A673 (cell line): Measurements from ENCODE around the gene FHIT. TPM values are rescaled to one million over a fixed set of nuclear protein-coding genes. Genes with fewer than 3 reads are reported as not detected.

Experiments used
- BruUV-seq: library from RNA; stranded (reverse); fragments of 400-500 nt; replicated peaks from 2 replicates; lab custom pipeline; 2021; lab: Mats Ljungman, UMichigan
- CTCF ChIA-PET: fragments of 300-600 bp; sonication (Branson Sonifier 250); formaldehyde crosslinking; loops from one replicate; lab custom pipeline; 2022; ENCODE audit warnings: antibody characterized with exemption; lab: Charles Lee
- POLR2A ChIA-PET: fragments of 300-600 bp; sonication (Branson Sonifier 250); formaldehyde crosslinking; loops from one replicate; lab custom pipeline; 2022; ENCODE audit warnings: antibody characterized with exemption; ENCODE audit not compliant: low non-redundant PET; lab: Charles Lee
- DNase-seq: peaks from one replicate; pipeline ENCODE4 v3.0.0-alpha.2; 2015; ENCODE audit warnings: low spot score
- H3K27ac ChIP-seq: fragments of 200-600 bp; sonication (generic); 2 replicates; pipeline ENCODE4 v1.5.1; 2016; ENCODE audit warnings: mixed run types, low read depth, mild to moderate bottlenecking, mixed read lengths, antibody characterized with exemption, low read length; ENCODE audit not compliant: poor library complexity, severe bottlenecking
- H3K27me3 ChIP-seq: fragments of 200-600 bp; sonication (generic); replicated peaks from 2 replicates; pipeline ENCODE4 v1.6.1; 2017; ENCODE audit warnings: mixed run types, low read depth, mild to moderate bottlenecking, mixed read lengths, antibody characterized with exemption, low read length; ENCODE audit not compliant: insufficient read depth, poor library complexity
- H3K36me3 ChIP-seq: fragments of 200-600 bp; sonication (generic); 2 replicates; pipeline ENCODE4 v1.6.1; 2016; ENCODE audit warnings: mixed run types, mild to moderate bottlenecking, mixed read lengths, antibody characterized with exemption, low read length; ENCODE audit not compliant: insufficient read depth, poor library complexity, severe bottlenecking
- H3K4me1 ChIP-seq: fragments of 200-600 bp; sonication (generic); 2 replicates; pipeline ENCODE4 v1.6.1; 2017; ENCODE audit warnings: mixed run types, mild to moderate bottlenecking, mixed read lengths, antibody characterized with exemption, low read length; ENCODE audit not compliant: insufficient read depth, poor library complexity, severe bottlenecking
- H3K4me3 ChIP-seq: fragments of 200-600 bp; sonication (generic); 2 replicates; pipeline ENCODE4 v1.5.1; 2016; ENCODE audit warnings: low read depth, mixed run types, mild to moderate bottlenecking, mixed read lengths, low read length; ENCODE audit not compliant: poor library complexity, severe bottlenecking
- H3K9me3 ChIP-seq: fragments of 200-600 bp; sonication (generic); 2 replicates; pipeline ENCODE4 v1.6.1; 2016; ENCODE audit warnings: mixed run types, low read depth, mild to moderate bottlenecking, mixed read lengths, antibody characterized with exemption, low read length; ENCODE audit not compliant: poor library complexity, severe bottlenecking
- CTCF ChIP-seq: fragments of 300-800, 200-600 bp; sonication (generic); conservative IDR thresholded peaks from 2 replicates; pipeline ENCODE4 v1.5.1; 2017; ENCODE audit warnings: low read depth, mild to moderate bottlenecking, antibody characterized with exemption, low read length, moderate library complexity, mixed read lengths
- EZH2 ChIP-seq: fragments of 200-600 bp; sonication (generic); IDR thresholded peaks from 2 replicates; pipeline ENCODE4 v1.6.1; 2017; ENCODE audit warnings: borderline replicate concordance, low read depth, mild to moderate bottlenecking, mixed read lengths, antibody characterized with exemption, low read length; ENCODE audit not compliant: poor library complexity, severe bottlenecking
- intact Hi-C: fragments of 100-400 bp; cut with micrococcal nuclease; formaldehyde crosslinking; loops from one replicate; pipeline ENCODE4 v1.10.0; 2022; ENCODE audit not compliant: unreplicated experiment
- total RNA-seq: library from RNA; stranded (reverse); gene quantifications from 2 replicates; pipeline ENCODE4 v1.2.3, GENCODE V29; 2021

The FHIT gene
- total RNA-seq, 1 experiment from 2014 or later, result not detected

- intact Hi-C loops, result no loop called here
- ChIA-PET POLR2A (no interaction called here), CTCF (no interaction called here)
- no peaks in the 10 kb centered on the region for H3K27me3 ChIP-seq
- H3K4me3 ChIP-seq, result no peak overlapping the region
- no peaks in the 10 kb centered on the region for H3K9me3 ChIP-seq
- no peaks in the 10 kb centered on the region for H3K4me1 ChIP-seq
- no TSS peak for BruUV-seq
- no peak overlapping the region for H3K27ac ChIP-seq
- H3K36me3 ChIP-seq, result no peaks in the 10 kb centered on the region
- TF ChIP-seq EZH2 (no peak), CTCF (no peak)
- no peak for DNase-seq
Measured at GRCh38 chr3:59978979-59979378, 1272.3 kb downstream of the FHIT start.

GRCh38 chr3:59970796-59971195 is 1280.5 kb downstream of the FHIT start:
- Histone ChIP-seq H3K4me3 (no peak overlapping the region), H3K9me3 (no peaks in the 10 kb centered on the region), H3K27me3 (no peaks in the 10 kb centered on the region), H3K27ac (no peak overlapping the region), H3K4me1 (no peaks in the 10 kb centered on the region), H3K36me3 (no peaks in the 10 kb centered on the region)
- intact Hi-C loops, result no loop called here
- ChIA-PET CTCF (no interaction called here), POLR2A (no interaction called here)
- no peak for DNase-seq
- BruUV-seq, result no TSS peak
- no peak for TF ChIP-seq EZH2
- no peak for TF ChIP-seq CTCF

- ChIA-PET CTCF (no interaction called here), POLR2A (no interaction called here)
- H3K27me3 ChIP-seq, result no peaks in the 10 kb centered on the region
- BruUV-seq, result no TSS peak
- H3K36me3 ChIP-seq, result no peaks in the 10 kb centered on the region
- DNase-seq, result no peak
- no peak overlapping the region for H3K4me3 ChIP-seq
- no peak for TF ChIP-seq EZH2
- no peak for TF ChIP-seq CTCF
- H3K4me1 ChIP-seq, result no peaks in the 10 kb centered on the region
- no peak overlapping the region for H3K27ac ChIP-seq
- no peaks in the 10 kb centered on the region for H3K9me3 ChIP-seq
- intact Hi-C loops, result no loop called here
Measured at GRCh38 chr3:59970376-59970775, 1280.9 kb downstream of the FHIT start.
